HepG2 (cell line): ENCODE measurements around the gene KDM7A. TPM values are rescaled to one million over a fixed set of nuclear protein-coding genes. Genes with fewer than 3 reads are reported as not detected.
A peak's percentile ranks its signal among the peaks of the same experiment; 100 is the strongest.

Experiments
- BORCS8-MEF2B ChIP-seq: sonication (generic); formaldehyde crosslinking; IDR thresholded peaks from 2 replicates; pipeline ENCODE4 v1.8.0; 2022; ENCODE audit warnings: mild to moderate bottlenecking, missing genetic modification reagents
- CEBPZ ChIP-seq: IDR thresholded peaks from 2 replicates; pipeline ENCODE4 v1.6.1; 2012; ENCODE audit warnings: low read length, improper control_type of control experiment
- ELK4 ChIP-seq: sonication (generic); formaldehyde crosslinking; IDR thresholded peaks from 2 replicates; pipeline ENCODE4 v1.9.0; 2021; ENCODE audit warnings: missing genetic modification reagents, borderline replicate concordance
- GMEB1 ChIP-seq: sonication (generic); formaldehyde crosslinking; IDR thresholded peaks from 2 replicates; pipeline ENCODE4 v1.5.1; 2020; ENCODE audit warnings: missing genetic modification reagents, mild to moderate bottlenecking, borderline replicate concordance
- IRF9 ChIP-seq: sonication (generic); formaldehyde crosslinking; IDR thresholded peaks from 2 replicates; pipeline ENCODE4 v1.8.0; 2022; ENCODE audit warnings: missing genetic modification reagents, mild to moderate bottlenecking, borderline replicate concordance
- NFKBIZ ChIP-seq: IDR thresholded peaks from 2 replicates; pipeline ENCODE4 v1.6.1; 2018; ENCODE audit warnings: missing genetic modification reagents, missing compliant biosample characterization
- SMAD9 ChIP-seq: sonication (generic); formaldehyde crosslinking; IDR thresholded peaks from 2 replicates; pipeline ENCODE4 v1.5.1; 2020; ENCODE audit warnings: mild to moderate bottlenecking, missing genetic modification reagents
- TRAFD1 ChIP-seq: sonication (generic); formaldehyde crosslinking; IDR thresholded peaks from 2 replicates; pipeline ENCODE4 v1.5.1; 2020; ENCODE audit warnings: missing genetic modification reagents, mild to moderate bottlenecking, borderline replicate concordance
- ZBTB7B ChIP-seq: sonication (generic); formaldehyde crosslinking; IDR thresholded peaks from 2 replicates; pipeline ENCODE4 v1.4.0; 2020; ENCODE audit warnings: missing genetic modification reagents
- ZNF414 ChIP-seq: sonication (generic); formaldehyde crosslinking; IDR thresholded peaks from 2 replicates; pipeline ENCODE4 v1.5.0; 2020; ENCODE audit warnings: missing genetic modification reagents
- ZNF577 ChIP-seq: sonication (generic); formaldehyde crosslinking; IDR thresholded peaks from 2 replicates; pipeline ENCODE4 v1.4.0; 2020; ENCODE audit warnings: mild to moderate bottlenecking, low read depth, missing genetic modification reagents, borderline replicate concordance
- ZNF724P ChIP-seq: sonication (generic); formaldehyde crosslinking; IDR thresholded peaks from 2 replicates; pipeline ENCODE4 v1.8.0; 2022; ENCODE audit warnings: missing genetic modification reagents, borderline replicate concordance
- ZNF761 ChIP-seq: sonication (generic); formaldehyde crosslinking; conservative IDR thresholded peaks from 2 replicates; pipeline ENCODE4 v1.4.0; 2020; ENCODE audit warnings: mild to moderate bottlenecking, missing genetic modification reagents
- polyA plus RNA-seq, 8 experiments: library from polyadenylated mRNA; depleted of rRNA in 3 of 8; stranded (reverse) in 7 of 8; unstranded in 1 of 8; fragments of >200 nt; fragmentation: Illumina TruSeq in 4 of 8; extraction: Trizol in 4 of 8; gene quantifications; 2 replicates each; pipeline versions ENCODE4 v1.2.1 to v1.2.3, GENCODE V29; 2011 to 2016; ENCODE audit warnings: low read depth in 4 of 8, missing spikeins in 1 of 8, mixed read lengths in 1 of 8; ENCODE audit not compliant: insufficient read depth in 1 of 8
- total RNA-seq, 5 experiments: library from RNA; depleted of rRNA; stranded (reverse); fragments of >200 nt; fragmentation: Illumina TruSeq; extraction: Trizol; gene quantifications; 2 replicates each; pipeline ENCODE4 v1.2.3, GENCODE V29; 2016; ENCODE audit warnings: low read depth in 1 of 5

The KDM7A gene
- total and polyA plus RNA-seq, 2 of the 13 experiments (the other 11 are each of a cell fraction or from before 2014, with no cell fraction given), result 10.8 to 16.8 TPM

- TF ChIP-seq IRF9 (CRISPR knock-in tag) (no peak), BORCS8-MEF2B (CRISPR knock-in tag) (no peak), CEBPZ (no peak), ZNF414 (0 out of 2 replicates have a peak, but pooled peaks have one; percentile 30), ZNF724P (CRISPR knock-in tag) (no peak), GMEB1 (CRISPR knock-in tag) (no peak; the same call in 1 of the 2 replicates), TRAFD1 (no peak), SMAD9 (CRISPR knock-in tag) (no peak), ZNF761 (CRISPR knock-in tag) (0 out of 2 replicates have a peak, but pooled peaks have one; percentile 51), ELK4 (no peak), ZBTB7B (no peak), ZNF577 (CRISPR knock-in tag) (no peak), NFKBIZ (CRISPR knock-in tag) (peak; percentile 47; the same call in 1 of the 2 replicates)
These were observed 1.3 kb downstream of the KDM7A start (continued) for GRCh38 chr7:140175221-140176121.
